Lung (tissue), 12 donors: ENCODE data around the gene CDH10. TPM values are rescaled to one million over a fixed set of nuclear protein-coding genes. Genes with fewer than 3 reads are reported as not detected.

Experiments
- ATAC-seq: fragments of 200-7000 bp; cut with Tn5 transposase; one replicate; pipeline ENCODE4 v1.9.1; 2020; ENCODE audit warnings: moderate number of reproducible peaks; ENCODE audit not compliant: insufficient read depth, low FRiP score
- DNase-seq, 3 donors: peaks; one replicate each; pipeline ENCODE4 v3.0.0-alpha.2; 2013 to 2017
- H3K27ac ChIP-seq, 2 donors: one replicate each; pipeline ENCODE4 v1.5.1; 2013; ENCODE audit warnings: mild to moderate bottlenecking in 2 of 2, moderate library complexity in 2 of 2, control low read depth in 1 of 2, inconsistent platforms in 1 of 2, low read depth in 1 of 2, low read length in 1 of 2
- H3K27me3 ChIP-seq, 3 donors: one replicate each; pipeline ENCODE4 v1.5.1; 2013; ENCODE audit warnings: low read length in 2 of 3; ENCODE audit not compliant: control insufficient read depth in 3 of 3, insufficient read depth in 3 of 3
- H3K36me3 ChIP-seq, 4 donors: one replicate each; pipeline ENCODE4 v1.5.1; 2013; ENCODE audit warnings: low read length in 4 of 4, mild to moderate bottlenecking in 1 of 4, moderate library complexity in 1 of 4; ENCODE audit not compliant: control insufficient read depth in 4 of 4, insufficient read depth in 4 of 4
- H3K4me1 ChIP-seq, 5 donors: one replicate each; pipeline ENCODE4 v1.5.1; 2013; ENCODE audit warnings: low read length in 5 of 5, mild to moderate bottlenecking in 2 of 5, moderate library complexity in 1 of 5; ENCODE audit not compliant: control insufficient read depth in 5 of 5, insufficient read depth in 5 of 5
- H3K4me3 ChIP-seq: one replicate; pipeline ENCODE4 v1.5.1; 2013; ENCODE audit warnings: mild to moderate bottlenecking, control low read depth, moderate library complexity
- H3K9ac ChIP-seq, 2 donors: one replicate each; pipeline ENCODE4 v1.5.1; 2013; ENCODE audit warnings: low read length in 2 of 2, control low read depth in 1 of 2; ENCODE audit not compliant: insufficient read depth in 1 of 2
- H3K9me3 ChIP-seq, 4 donors: one replicate each; pipeline ENCODE4 v1.5.1; 2013; ENCODE audit warnings: low read length in 3 of 4, mild to moderate bottlenecking in 1 of 4, moderate library complexity in 1 of 4; ENCODE audit not compliant: control insufficient read depth in 4 of 4, insufficient read depth in 3 of 4
- CTCF ChIP-seq: IDR thresholded peaks from 2 replicates; pipeline ENCODE4 v1.5.1; 2012; ENCODE audit warnings: mild to moderate bottlenecking; ENCODE audit errors: control extremely low read depth, extremely low read depth
- WGBS, 2 donors: extraction: QIAGEN DNeasy Blood & Tissue Kit; methylation state at CpG; one replicate each; pipeline ENCODE4 v1.1.7; 2013; 5-methylcytosine and 5-hydroxymethylcytosine counted together
- polyA plus RNA-seq, 2 donors: library from polyadenylated mRNA; stranded (reverse); fragments of 200-250 nt; gene quantifications; one replicate each; pipeline ENCODE4 v1.2.1, GENCODE V29; 2013
- total RNA-seq, 2 donors: library from RNA; depleted of rRNA in 1 of 2; stranded (reverse); fragments of >200 nt in 1 of 2; gene quantifications; one replicate each; pipeline ENCODE4 v1.2.1, GENCODE V29; 2014 to 2021
- donor health status: control.
- donor health status: control.
- donor health status: Bipolar disorder and iron deficiency.
- donor health status: healthy.
- donor health status: DM: yes; HTN: yes; CAD: no.

Gene CDH10
- total and polyA plus RNA-seq, 4 donors: 0.16 to 1.8 (median 0.25) TPM

GRCh38 chr5:24538346-24538745, 106.4 kb downstream of the CDH10 start:
- peaks cover 0 to 4% (median 0%) of the 10 kb centered on the region in 5 donors for H3K4me1 ChIP-seq
- no peaks in the 10 kb centered on the region for H3K36me3 ChIP-seq
- no peak for DNase-seq
- no peak overlapping the region for H3K27ac ChIP-seq
- TF ChIP-seq CTCF: no peak
- no peaks in the 10 kb centered on the region for H3K27me3 ChIP-seq
- no peak overlapping the region for H3K4me3 ChIP-seq
- no peak overlapping the region for H3K9ac ChIP-seq
- ATAC-seq: no peak
- H3K9me3 ChIP-seq: no peaks in the 10 kb centered on the region
- 80% methylated on average over 1 of the region's 1 CpG for WGBS, 2 donors

- no peak for TF ChIP-seq CTCF
- DNase-seq: no peak
- H3K27ac ChIP-seq: no peak overlapping the region
- H3K27me3 ChIP-seq: no peaks in the 10 kb centered on the region
- H3K36me3 ChIP-seq: no peaks in the 10 kb centered on the region
- no peaks in the 10 kb centered on the region for H3K9me3 ChIP-seq
- H3K9ac ChIP-seq: no peak overlapping the region
- H3K4me1 ChIP-seq: peaks cover 0 to 4% (median 0%) of the 10 kb centered on the region in 5 donors
- H3K4me3 ChIP-seq: no peak overlapping the region
- WGBS, 2 donors: 67 to 75% methylated on average over 2 of the region's 2 CpGs
- no peak for ATAC-seq
Measured at GRCh38 chr5:24535646-24536045, 109.1 kb downstream of the CDH10 start.

GRCh38 chr5:24530906-24531305, 113.9 kb downstream of the CDH10 start:
- no peak for ATAC-seq
- DNase-seq: no peak
- Histone ChIP-seq H3K4me3 (no peak overlapping the region), H3K4me1 (no peaks in the 10 kb centered on the region), H3K27ac (no peak overlapping the region), H3K9me3 (no peaks in the 10 kb centered on the region), H3K36me3 (no peaks in the 10 kb centered on the region), H3K27me3 (no peaks in the 10 kb centered on the region), H3K9ac (no peak overlapping the region)
- TF ChIP-seq CTCF: no peak
- WGBS, 2 donors: 82 to 95% methylated on average over 1 of the region's 1 CpG

GRCh38 chr5:24525414-24525813, 119.4 kb downstream of the CDH10 start:
- WGBS, 2 donors: 55 to 58% methylated on average over 7 of the region's 7 CpGs
- Histone ChIP-seq H3K9me3 (no peaks in the 10 kb centered on the region), H3K36me3 (no peaks in the 10 kb centered on the region), H3K9ac (no peak overlapping the region), H3K4me1 (no peaks in the 10 kb centered on the region), H3K4me3 (no peak overlapping the region), H3K27me3 (no peaks in the 10 kb centered on the region), H3K27ac (no peak overlapping the region)
- ATAC-seq (no peak), DNase-seq (peak in 1 of 3 donors; percentile 4)
- TF ChIP-seq CTCF: no peak
